K562 (cell line): ENCODE measurements around the gene MTMR3. TPM values are rescaled to one million over a fixed set of nuclear protein-coding genes. Genes with fewer than 3 reads are reported as not detected.
A peak's percentile ranks its signal among the peaks of the same experiment; 100 is the strongest.

Experiments
- BRF2 ChIP-seq: IDR thresholded peaks from 3 replicates; pipeline ENCODE4 v1.6.1; 2011; ENCODE audit warnings: borderline replicate concordance, mild to moderate bottlenecking; ENCODE audit not compliant: insufficient read length, insufficient read depth
- CBFA2T2 ChIP-seq: fragments of 450-650 bp; conservative IDR thresholded peaks from 2 replicates; pipeline ENCODE4 v1.6.1; 2017; ENCODE audit warnings: mild to moderate bottlenecking
- CEBPG ChIP-seq, 3 experiments: fragments of 200-800 bp in 1 of 3; sonication (Bioruptor generic) in 1 of 3; sonication (generic) in 1 of 3; formaldehyde crosslinking in 1 of 3; IDR thresholded peaks in 2 of 3; conservative IDR thresholded peaks in 1 of 3; 2 replicates each; pipeline versions ENCODE4 v1.6.1 to v1.8.0; 2016 to 2022; ENCODE audit warnings: missing compliant biosample characterization in 2 of 3, missing genetic modification characterization in 2 of 3, mild to moderate bottlenecking in 1 of 3, missing genetic modification reagents in 1 of 3
- CXXC5 ChIP-seq: fragments of 250-450 bp; sonication (Bioruptor Pico); IDR thresholded peaks from 2 replicates; pipeline ENCODE4 v1.8.0; 2022; ENCODE audit warnings: inconsistent platforms, mild to moderate bottlenecking, moderate library complexity
- EGR1 ChIP-seq: fragments of 450-650 bp; conservative IDR thresholded peaks from 2 replicates; pipeline ENCODE4 v1.6.1; 2017; ENCODE audit warnings: mild to moderate bottlenecking
- ELF2 ChIP-seq: fragments of 250-450 bp; sonication (Bioruptor Pico); IDR thresholded peaks from 2 replicates; pipeline ENCODE4 v1.5.0; 2021; ENCODE audit warnings: mild to moderate bottlenecking
- ETV5 ChIP-seq: sonication (generic); formaldehyde crosslinking; IDR thresholded peaks from 2 replicates; pipeline ENCODE4 v1.4.0; 2020; ENCODE audit warnings: low read depth, mild to moderate bottlenecking, missing genetic modification reagents
- ETV6 ChIP-seq, 3 experiments: fragments of 150-350 bp in 1 of 3; sonication (generic) in 1 of 3; formaldehyde crosslinking in 1 of 3; IDR thresholded peaks; 2 replicates each; pipeline versions ENCODE4 v1.6.1 to v1.8.0; 2014 to 2022; ENCODE audit warnings: borderline replicate concordance in 2 of 3, low read depth in 2 of 3, antibody characterized with exemption in 1 of 3, low read length in 1 of 3, mild to moderate bottlenecking in 1 of 3, missing genetic modification reagents in 1 of 3
- GATAD2A ChIP-seq: fragments of 450-650 bp; IDR thresholded peaks from 2 replicates; pipeline ENCODE4 v1.6.1; 2017
- GATAD2B ChIP-seq: fragments of 450-650 bp; IDR thresholded peaks from 2 replicates; pipeline ENCODE4 v1.6.1; 2017; ENCODE audit warnings: mild to moderate bottlenecking, borderline replicate concordance
- KDM2B ChIP-seq: fragments of 250-450 bp; sonication (Bioruptor Pico); IDR thresholded peaks from 2 replicates; pipeline ENCODE4 v1.8.0; 2021; ENCODE audit warnings: mild to moderate bottlenecking, moderate library complexity
- MEF2D ChIP-seq: conservative IDR thresholded peaks from 2 replicates; pipeline ENCODE4 v1.6.1; 2016; ENCODE audit warnings: low read depth, missing genetic modification characterization, missing compliant biosample characterization
- MNT ChIP-seq, 2 experiments: fragments of 450-650 bp; conservative IDR thresholded peaks; 2 replicates each; pipeline ENCODE4 v1.6.1; 2017; ENCODE audit warnings: mild to moderate bottlenecking in 2 of 2, moderate library complexity in 2 of 2
- MTF1 ChIP-seq: fragments of 250-450 bp; sonication (Bioruptor Pico); IDR thresholded peaks from 2 replicates; pipeline ENCODE4 v1.9.0; 2021; ENCODE audit warnings: moderate library complexity, mild to moderate bottlenecking, inconsistent platforms, borderline replicate concordance
- NCOA2 ChIP-seq, 2 experiments: fragments of 450-650 bp; IDR thresholded peaks; 2 replicates each; pipeline ENCODE4 v1.6.1; 2018; ENCODE audit warnings: mild to moderate bottlenecking in 2 of 2, moderate library complexity in 1 of 2; ENCODE audit not compliant: partially characterized antibody in 2 of 2
- NFRKB ChIP-seq: fragments of 450-650 bp; IDR thresholded peaks from 2 replicates; pipeline ENCODE4 v1.6.1; 2016; ENCODE audit warnings: low read depth
- NR2C1 ChIP-seq, 2 experiments: fragments of 450-650 bp; IDR thresholded peaks; 2 replicates each; pipeline ENCODE4 v1.6.1; 2017; ENCODE audit warnings: mild to moderate bottlenecking in 2 of 2, antibody characterized with exemption in 1 of 2, inconsistent platforms in 1 of 2, missing compliant biosample characterization in 1 of 2, missing genetic modification characterization in 1 of 2
- OTX1 ChIP-seq: fragments of 450-650 bp; formaldehyde crosslinking; IDR thresholded peaks from 2 replicates; pipeline ENCODE4 v1.4.0; 2022; ENCODE audit warnings: mild to moderate bottlenecking
- POU5F1 ChIP-seq: fragments of 150-350 bp; IDR thresholded peaks from 2 replicates; pipeline ENCODE4 v1.6.1; 2014; ENCODE audit warnings: borderline replicate concordance, low read length, low read depth, mild to moderate bottlenecking; ENCODE audit not compliant: partially characterized antibody
- PRPF4 ChIP-seq: fragments of 200-400 bp; formaldehyde crosslinking; IDR thresholded peaks from one replicate; pipeline ENCODE4 v1.6.1; 2017; ENCODE audit warnings: low read length, low read depth, mild to moderate bottlenecking; ENCODE audit not compliant: insufficient read depth, poor library complexity, severe bottlenecking
- RBM34 ChIP-seq: fragments of 200-400 bp; formaldehyde crosslinking; IDR thresholded peaks from 2 replicates; pipeline ENCODE4 v1.6.1; 2018; ENCODE audit warnings: low read length, borderline replicate concordance; ENCODE audit not compliant: insufficient read depth
- SRSF1 ChIP-seq: fragments of 200-400 bp; formaldehyde crosslinking; IDR thresholded peaks from 2 replicates; pipeline ENCODE4 v1.6.1; 2017; ENCODE audit warnings: mild to moderate bottlenecking, low read depth, low read length, moderate library complexity
- XRCC5 ChIP-seq: fragments of 200-400 bp; formaldehyde crosslinking; IDR thresholded peaks from 2 replicates; pipeline ENCODE4 v1.6.1; 2017; ENCODE audit warnings: low read depth, mild to moderate bottlenecking, low read length
- ZNF57 ChIP-seq: fragments of 450-650 bp; formaldehyde crosslinking; IDR thresholded peaks from 2 replicates; pipeline ENCODE4 v1.4.0; 2020; ENCODE audit warnings: mild to moderate bottlenecking, moderate library complexity
- polyA plus RNA-seq, 8 experiments: library from polyadenylated mRNA; depleted of rRNA in 4 of 8; stranded (reverse) in 5 of 8; unstranded in 3 of 8; fragments of >200 nt; fragmentation: Nextera tagmentation in 2 of 8; fragmentation: Illumina TruSeq in 1 of 8; extraction: Ambion mirVana in 2 of 8; extraction: Trizol in 1 of 8; gene quantifications; 2 replicates each; pipeline versions ENCODE4 v1.2.1 to v1.2.3, GENCODE V29; 2011 to 2014; ENCODE audit warnings: inconsistent platforms in 1 of 8, missing spikeins in 1 of 8
- total RNA-seq, 7 experiments: library from RNA; depleted of rRNA in 6 of 7; stranded (reverse); fragments of >200 nt in 6 of 7; fragmentation: Illumina TruSeq in 2 of 7; extraction: Trizol in 2 of 7; gene quantifications; 2 replicates each; pipeline versions ENCODE4 v1.2.1 to v1.2.3, GENCODE V29; 2011 to 2021; ENCODE audit warnings: low replicate concordance in 1 of 7
- TF ChIP-seq, protein P1 (sequence below): sonication (generic); formaldehyde crosslinking; IDR thresholded peaks from 2 replicates; pipeline ENCODE4 v1.8.0; 2022; ENCODE audit warnings: missing genetic modification reagents, mild to moderate bottlenecking, borderline replicate concordance

MTMR3 gene
- total and polyA plus RNA-seq, 9 of the 15 experiments (the other 6 are each of a cell fraction or from before 2014, with no cell fraction given): 1.6 to 13.7 (median 7.9) TPM

- TF ChIP-seq ETV6 (IDR thresholded peaks at IDR 0.05; ENCODE audit: borderline replicate concordance in 1 of 2, low read depth in 2 of 2, low read length in 1 of 2) (no peak), ETV6 (CRISPR knock-in tag; IDR thresholded peaks at IDR 0.05; ENCODE audit: borderline replicate concordance) (no peak), RBM34 (no peak), ZNF57 (CRISPR knock-in tag) (no peak), ETV5 (no peak), EGR1 (peak; percentile 59; the same call in 1 of the 2 replicates), MTF1 (CRISPR knock-in tag) (no peak), CXXC5 (CRISPR knock-in tag) (no peak), CBFA2T2 (peak; percentile 97), NFRKB (no peak), NR2C1 (IDR thresholded peaks at IDR 0.05) (no peak), NR2C1 (tag; IDR thresholded peaks at IDR 0.05) (no peak), SRSF1 (no peak), XRCC5 (no peak), MEF2D (tag) (no peak), KDM2B (CRISPR knock-in tag) (no peak), GATAD2A (0 out of 2 replicates have a peak, but pooled peaks have one; percentile 54), BRF2 (no peak), PRPF4 (no peak), POU5F1 (no peak), MNT (conservative IDR thresholded peaks at IDR 0.05) (peak; percentile 27 to 44; a peak in 2 of 4 replicates), ELF2 (CRISPR knock-in tag) (no peak), NCOA2 (IDR thresholded peaks at IDR 0.05; ENCODE audit: partially characterized antibody in 2 of 2) (no peak), OTX1 (CRISPR knock-in tag) (no peak), CEBPG (CRISPR knock-in tag; IDR thresholded peaks at IDR 0.05) (peak; percentile 75), CEBPG (tag; conservative IDR thresholded peaks at IDR 0.05 in 1 of 2, IDR thresholded peaks at IDR 0.05 in 1 of 2) (peak; percentile 53 to 78), GATAD2B (no peak)
- TF ChIP-seq, protein P1, sequence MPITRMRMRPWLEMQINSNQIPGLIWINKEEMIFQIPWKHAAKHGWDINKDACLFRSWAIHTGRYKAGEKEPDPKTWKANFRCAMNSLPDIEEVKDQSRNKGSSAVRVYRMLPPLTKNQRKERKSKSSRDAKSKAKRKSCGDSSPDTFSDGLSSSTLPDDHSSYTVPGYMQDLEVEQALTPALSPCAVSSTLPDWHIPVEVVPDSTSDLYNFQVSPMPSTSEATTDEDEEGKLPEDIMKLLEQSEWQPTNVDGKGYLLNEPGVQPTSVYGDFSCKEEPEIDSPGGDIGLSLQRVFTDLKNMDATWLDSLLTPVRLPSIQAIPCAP: no peak
Observed at GRCh38 chr22:29951791-29952413, 68.9 kb downstream of the MTMR3 start (continued).
